ENCODE results near the gene EXD3.
A peak's percentile ranks its signal among the peaks of the same experiment; 100 is the strongest.
"Not testable (repeated sequence)": the region's sequence is repeated elsewhere in the genome, so short reads cannot be mapped to it uniquely, and the experiment has no call there.

The EXD3 gene

GRCh38 chr9:137459601-137460362, 36.8 kb upstream of the EXD3 start:
- no peak for DNase-seq

DNA sequence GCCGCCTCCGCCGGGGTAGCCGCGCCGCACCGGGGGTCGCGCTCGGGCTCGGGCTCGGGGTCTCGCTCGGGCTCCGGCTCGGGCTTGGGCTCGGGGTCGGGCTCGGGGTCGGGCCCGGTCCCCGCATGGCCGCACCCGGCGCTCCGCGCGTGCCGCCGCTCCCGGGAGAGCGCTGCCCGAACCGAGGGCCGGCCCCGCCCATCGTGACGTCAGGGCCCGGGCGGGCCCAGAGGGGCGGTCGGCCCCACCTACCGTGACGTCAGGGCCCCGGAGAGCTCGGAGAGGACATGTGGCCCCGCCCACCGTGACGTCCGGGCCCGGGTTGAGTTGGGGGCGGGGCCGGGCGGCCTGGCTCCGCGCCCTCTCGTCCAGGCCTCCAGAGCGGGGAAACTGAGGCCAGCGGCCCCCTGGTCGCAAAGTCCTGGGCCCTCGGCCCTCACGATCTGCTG, 36.2 kb upstream of the EXD3 start, which contains the start of gene NSMF:
NSMF (minus strand) TSS at position 183 of the 449 bp plus-strand sequence. CDS start 232 bp downstream, outside the sequence.
- peak; percentile 92 for DNase-seq

GRCh38 chr9:137458194-137459151, 35.5 kb upstream of the EXD3 start:
- DNase-seq: peak; percentile 48

GRCh38 chr9:137457406-137458193, 34.6 kb upstream of the EXD3 start:
- peak; percentile 39 for DNase-seq

DNA sequence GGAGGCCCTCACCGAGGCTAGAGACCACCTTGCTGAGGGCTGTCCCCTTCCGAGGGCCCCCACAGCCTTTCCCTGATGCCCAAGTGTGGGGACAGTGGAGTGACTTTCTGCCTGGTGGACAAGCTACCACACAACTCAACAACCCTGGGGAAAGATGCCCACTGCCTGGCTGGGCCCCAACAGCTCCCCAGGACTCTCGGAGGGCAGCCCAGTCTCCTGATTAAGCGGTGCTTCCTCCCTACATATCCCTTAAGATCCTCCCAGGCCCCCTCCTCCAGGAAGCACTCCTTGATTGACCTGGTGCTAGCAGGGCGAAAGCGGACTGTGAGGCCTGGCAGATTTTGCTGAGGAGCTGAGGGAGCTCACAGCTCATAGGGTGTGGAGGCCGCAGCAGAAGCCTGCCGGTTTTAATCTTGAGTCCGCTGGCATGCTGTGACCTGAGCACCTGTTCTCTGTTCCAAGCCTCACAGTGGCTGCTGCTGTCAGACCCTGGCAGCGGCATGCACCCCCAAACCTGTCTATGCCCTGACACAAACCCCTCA, 34.0 kb upstream of the EXD3 start:
- DNase-seq: no peak

- no peak for DNase-seq
These were observed 33.3 kb upstream of the EXD3 start for GRCh38 chr9:137456061-137456863.

DNA sequence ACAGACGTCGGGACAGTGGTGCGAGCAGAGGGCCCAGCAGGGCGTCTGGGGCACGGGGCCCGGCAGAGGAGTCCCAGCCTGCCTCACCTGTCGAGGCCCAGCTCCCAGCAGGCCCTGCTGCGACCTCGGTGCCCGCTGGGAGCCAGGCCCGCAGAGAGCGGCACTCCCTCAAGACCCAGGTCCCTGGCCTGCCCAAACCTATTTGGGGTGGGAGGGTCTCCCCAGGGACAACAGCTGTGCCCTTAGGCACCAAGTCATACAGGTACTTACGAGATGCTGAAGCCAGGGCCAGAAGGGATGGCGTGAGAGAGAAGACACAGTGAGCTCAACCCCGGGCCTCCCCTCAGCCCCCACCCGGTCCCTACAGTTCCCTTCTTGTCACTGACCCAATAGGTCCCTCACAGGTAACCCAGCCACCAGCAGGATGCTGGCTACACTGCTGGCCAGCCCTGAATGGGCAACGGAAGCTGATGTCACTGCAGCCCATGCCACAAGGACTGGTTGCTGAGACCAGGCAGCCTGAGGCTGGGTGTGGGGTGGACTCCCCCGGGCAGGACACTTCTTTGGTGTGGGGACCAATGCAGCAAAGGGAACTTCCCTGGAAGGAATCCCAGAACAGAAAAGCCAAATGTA, 32.5 kb upstream of the EXD3 start:
- no peak for DNase-seq

DNA sequence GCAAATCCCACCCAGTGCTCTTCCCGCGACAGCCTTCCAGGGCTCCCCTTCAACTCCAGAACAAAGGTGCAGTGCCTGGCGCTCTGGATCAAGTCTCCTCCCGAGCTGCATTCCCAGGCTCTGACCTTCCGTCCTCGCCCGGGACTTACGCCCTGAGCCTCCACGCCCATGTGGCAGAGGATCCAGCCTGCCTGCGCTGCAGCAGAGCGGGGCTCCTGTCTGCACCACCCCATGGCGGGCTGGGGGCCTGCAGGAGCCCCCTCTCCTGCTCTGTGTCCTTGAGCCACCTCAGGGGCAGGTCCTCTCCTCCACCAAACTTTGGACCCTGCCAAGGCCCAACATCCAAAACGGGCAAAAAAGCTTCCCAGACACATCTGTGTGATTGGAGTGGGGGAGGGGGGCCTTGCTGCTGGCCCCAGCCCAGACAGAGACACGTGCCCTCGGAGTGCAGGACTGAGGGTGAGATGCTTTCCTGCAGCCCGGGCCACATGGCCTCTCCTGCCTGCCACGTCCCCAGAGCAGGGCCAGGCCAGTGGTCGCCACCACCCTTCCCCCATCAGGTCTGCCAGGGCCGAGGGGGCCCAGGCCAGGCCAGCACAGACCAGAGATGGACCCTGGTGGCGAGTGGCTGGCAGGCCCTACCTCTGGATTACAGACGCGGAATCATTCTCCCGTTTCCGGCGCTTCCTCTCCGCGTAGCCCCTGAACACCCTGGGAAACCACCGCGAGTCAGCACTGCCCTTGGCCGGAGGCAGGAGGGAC, 31.8 kb upstream of the EXD3 start:
- DNase-seq: peak; percentile 65

DNA sequence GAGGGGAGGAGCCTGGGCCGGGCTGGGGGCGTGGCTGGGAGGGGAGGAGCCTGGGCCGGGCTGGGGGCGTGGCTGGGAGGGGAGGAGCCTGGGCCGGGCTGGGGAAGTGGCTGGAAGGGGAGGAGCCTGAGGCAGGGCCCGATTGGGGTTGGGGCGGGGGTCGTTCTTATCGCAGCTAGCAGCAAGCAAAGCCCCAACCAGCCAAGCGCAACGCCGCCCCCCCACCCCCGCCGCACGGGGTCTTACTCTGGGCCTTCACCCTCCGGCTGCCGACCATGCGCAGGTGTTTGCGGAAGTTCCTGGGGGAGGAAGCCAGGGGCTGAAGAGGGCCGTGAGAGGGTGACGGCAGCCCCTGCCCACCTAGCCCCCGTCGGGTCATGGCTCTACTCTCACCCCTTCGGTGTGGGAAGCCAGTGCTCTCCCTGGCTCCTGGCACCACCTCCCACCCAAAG, 31.2 kb upstream of the EXD3 start:
- DNase-seq: no peak

DNA sequence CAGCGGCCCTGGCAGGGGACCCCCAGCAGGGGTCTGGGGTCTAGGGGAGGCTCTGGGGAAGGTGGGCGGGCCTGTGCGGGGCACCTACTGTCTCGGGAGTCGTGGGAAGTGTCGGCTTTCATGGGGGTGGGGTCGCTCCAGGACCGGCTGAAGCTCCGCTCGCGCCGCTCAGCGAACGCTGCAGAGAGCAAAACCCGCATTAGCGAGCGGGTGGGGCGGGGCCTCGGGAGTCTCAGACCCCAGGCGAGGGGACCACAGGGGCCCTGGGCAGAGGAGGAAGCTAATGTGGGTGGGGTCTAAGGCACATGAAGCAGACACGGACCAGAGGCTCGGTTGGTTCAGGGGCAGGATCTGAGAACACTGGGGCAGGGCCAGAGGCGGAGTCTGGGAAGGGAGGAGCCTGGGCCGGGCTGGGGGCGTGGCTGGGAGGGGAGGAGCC, 30.7 kb upstream of the EXD3 start:
- peak; percentile 64 for DNase-seq

DNA sequence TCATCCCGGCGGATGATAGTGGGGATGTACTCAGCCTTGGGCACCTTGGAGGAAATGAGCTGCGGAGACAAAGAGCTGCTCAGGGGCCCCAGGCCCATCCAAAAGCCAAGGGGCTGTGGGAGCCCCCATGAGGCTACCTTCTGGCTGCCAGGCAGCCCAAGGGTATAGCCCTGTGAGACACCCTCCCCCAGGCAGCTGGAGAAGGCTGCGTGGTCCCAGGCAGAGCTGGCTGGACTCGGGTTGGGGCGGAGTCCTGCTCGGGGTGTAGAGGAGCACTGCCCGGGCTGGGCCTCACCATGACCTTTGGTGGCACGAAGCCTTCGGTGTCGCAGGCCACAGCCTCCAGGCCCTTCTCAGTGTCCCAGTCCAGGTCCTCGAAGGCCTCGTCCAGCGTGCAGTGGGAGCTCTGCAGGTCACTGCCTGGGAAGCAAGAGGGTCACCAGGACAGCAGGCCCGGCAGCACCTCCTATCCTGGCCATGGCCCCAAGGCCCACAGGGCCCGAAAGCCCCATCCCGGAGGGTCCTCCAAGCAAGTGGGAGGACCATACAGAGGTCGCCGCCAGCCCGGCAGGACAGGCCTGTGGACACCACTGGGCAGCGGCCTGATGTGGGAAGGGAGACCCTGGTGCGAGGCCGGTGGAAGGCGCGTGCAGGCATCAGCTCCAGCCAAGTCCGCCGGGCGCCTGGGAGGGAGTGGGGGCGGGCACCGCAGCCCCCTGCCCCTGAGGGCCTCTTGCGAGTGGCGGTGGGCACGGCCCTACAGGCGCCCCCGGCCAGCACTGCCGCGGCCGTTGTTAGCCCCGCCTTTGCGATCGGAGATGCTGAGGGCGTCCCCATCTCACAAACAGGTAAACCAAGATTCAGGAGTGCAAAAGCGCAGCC, 30.0 kb upstream of the EXD3 start:
- DNase-seq: peak; percentile 9

- no peak for DNase-seq
These were observed 29.2 kb upstream of the EXD3 start for GRCh38 chr9:137452006-137452760.

DNA sequence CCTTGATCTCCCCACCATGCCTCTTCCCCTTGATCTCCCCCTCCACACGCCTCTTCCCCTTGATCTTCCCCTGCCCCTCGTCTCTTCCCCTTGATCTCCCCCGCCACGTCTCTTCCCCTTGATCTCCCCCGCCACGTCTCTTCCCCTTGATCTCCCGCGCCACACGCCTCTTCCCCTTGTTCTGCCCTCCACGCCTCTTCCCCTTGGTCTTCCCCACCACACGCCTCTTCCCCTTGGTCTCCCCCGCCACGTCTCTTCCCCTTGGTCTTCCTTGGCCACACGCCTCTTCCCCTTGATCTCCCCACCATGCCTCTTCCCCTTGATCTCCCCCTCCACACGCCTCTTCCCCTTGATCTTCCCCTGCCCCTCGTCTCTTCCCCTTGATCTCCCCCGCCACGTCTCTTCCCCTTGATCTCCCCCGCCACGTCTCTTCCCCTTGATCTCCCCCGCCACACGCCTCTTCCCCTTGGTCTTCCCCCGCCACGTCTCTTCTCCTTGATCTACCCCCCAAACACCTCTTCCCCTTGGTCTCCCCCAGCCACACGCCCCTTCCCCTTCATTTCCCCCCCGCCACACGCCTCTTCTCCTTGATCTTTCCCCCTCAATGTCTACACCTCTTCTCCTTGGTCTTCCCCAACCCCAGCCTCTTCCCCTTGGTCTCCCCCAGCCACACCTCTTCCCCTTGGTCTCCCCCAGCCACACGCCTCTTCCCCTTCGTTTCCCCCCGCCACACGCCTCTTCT, 28.5 kb upstream of the EXD3 start:
- DNase-seq: not testable (repeated sequence)

DNA sequence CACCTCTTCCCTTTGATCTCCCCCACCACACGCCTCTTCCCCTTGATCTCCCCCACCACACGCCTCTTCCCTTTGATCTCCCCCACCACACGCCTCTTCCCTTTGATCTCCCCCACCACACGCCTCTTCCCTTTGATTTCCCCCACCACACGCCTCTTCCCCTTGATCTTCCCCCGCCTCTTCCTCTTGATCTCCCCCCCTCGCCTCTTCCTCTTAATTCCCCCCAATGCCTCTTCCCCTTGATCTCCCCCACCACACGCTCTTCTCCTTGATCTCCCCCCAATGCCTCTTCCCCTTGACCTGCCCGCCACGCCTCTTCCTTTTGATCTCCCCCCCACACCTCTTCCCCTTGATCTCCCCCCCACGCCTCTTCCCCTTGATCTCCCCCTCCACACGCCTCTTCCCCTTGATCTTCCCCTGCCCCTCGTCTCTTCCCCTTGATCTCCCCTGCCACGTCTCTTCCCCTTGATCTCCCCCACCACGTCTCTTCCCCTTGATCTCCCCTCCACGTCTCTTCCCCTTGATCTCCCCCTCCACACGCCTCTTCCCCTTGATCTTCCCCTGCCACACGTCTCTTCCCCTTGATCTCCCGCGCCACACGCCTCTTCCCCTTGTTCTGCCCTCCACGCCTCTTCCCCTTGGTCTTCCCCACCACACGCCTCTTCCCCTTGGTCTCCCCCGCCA, 27.7 kb upstream of the EXD3 start:
- not testable (repeated sequence) for DNase-seq

DNA sequence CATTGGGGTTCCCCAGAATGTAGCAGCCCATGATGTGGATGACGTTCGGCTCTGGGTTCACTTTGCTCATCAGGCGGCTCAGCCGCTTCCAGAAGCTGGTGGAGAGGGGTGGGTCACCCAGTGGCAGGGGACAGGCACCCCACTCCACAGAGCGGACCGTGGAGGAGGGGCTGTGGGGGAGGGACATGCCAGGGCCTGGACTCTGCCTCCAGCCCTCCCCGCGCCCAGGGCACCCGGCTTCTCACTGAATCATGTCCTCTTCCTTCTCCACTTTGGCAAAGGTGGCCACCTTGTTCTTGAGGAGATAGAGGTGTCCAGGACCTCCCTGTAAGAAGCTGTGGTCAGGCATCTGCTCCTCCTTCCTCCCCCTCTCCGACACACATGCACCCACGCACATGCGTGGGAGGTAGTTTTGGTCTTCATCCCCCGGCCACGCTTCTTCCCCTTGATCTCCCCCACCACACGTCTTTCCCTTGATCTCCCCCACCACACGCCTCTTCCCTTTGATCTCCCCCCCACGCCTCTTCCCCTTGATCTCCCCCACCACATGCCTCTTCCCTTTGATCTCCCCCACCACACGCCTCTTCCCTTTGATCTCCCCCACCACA, 27.1 kb upstream of the EXD3 start:
- peak; percentile 2 for DNase-seq

All from right kidney (tissue), 1 donor.